Stimulated activated CD4-positive, alpha-beta T cell treated with anti-CD3 and anti-CD28 coated beads, Interleukin-15, amount 100 ng/mL, for 1 hour (primary cell): ENCODE results near the gene CCDC85B.

Experiments
- DNase-seq, 2 donors: peaks; one replicate each; pipeline ENCODE4 v3.0.0-alpha.2; 2020; ENCODE audit warnings: low read depth in 1 of 2, low spot score in 1 of 2

CCDC85B gene

GRCh38 chr11:65903715-65904114, 13.2 kb downstream of the CCDC85B start:
- no peak for DNase-seq

GRCh38 chr11:65906602-65907001, 16.1 kb downstream of the CCDC85B start:
- DNase-seq, result no peak

GRCh38 chr11:65907878-65908277, 17.4 kb downstream of the CCDC85B start:
- DNase-seq, result no peak

GRCh38 chr11:65911682-65912568, 21.5 kb downstream of the CCDC85B start:
- DNase-seq, result no peak

GRCh38 chr11:65912845-65913244, 22.4 kb downstream of the CCDC85B start:
- no peak for DNase-seq

- DNase-seq, result no peak
Measured at GRCh38 chr11:65915101-65915820, 24.8 kb downstream of the CCDC85B start.

GRCh38 chr11:65915821-65916251, 25.4 kb downstream of the CCDC85B start:
- no peak for DNase-seq

- DNase-seq, result no peak
Measured at GRCh38 chr11:65916391-65916790, 25.9 kb downstream of the CCDC85B start.

GRCh38 chr11:65917077-65917433, 26.6 kb downstream of the CCDC85B start:
- DNase-seq, result no peak

- DNase-seq, result no peak
Measured at GRCh38 chr11:65917434-65918210, 27.1 kb downstream of the CCDC85B start.

- DNase-seq, result peak in 1 of 2 donors; percentile 13
Measured at GRCh38 chr11:65918211-65919140, 28.0 kb downstream of the CCDC85B start, which contains the start of gene C11orf68. Gene C11orf68, minus strand, starts transcription at chr11:65919062. Its CDS starts 31 bp downstream, at chr11:65919031.

- peak; percentile 99 for DNase-seq
Measured at GRCh38 chr11:65919141-65919572, 28.7 kb downstream of the CCDC85B start, which contains the start of gene DRAP1. Gene DRAP1, plus strand, starts transcription at chr11:65919426. Its CDS starts 76 bp downstream, at chr11:65919502.

- no peak for DNase-seq
Measured at GRCh38 chr11:65919573-65920371, 29.3 kb downstream of the CCDC85B start.

- DNase-seq, result no peak
Measured at GRCh38 chr11:65920372-65920802, 29.9 kb downstream of the CCDC85B start.

GRCh38 chr11:65921033-65921555, 30.6 kb downstream of the CCDC85B start:
- no peak for DNase-seq

- DNase-seq, result no peak
Measured at GRCh38 chr11:65921876-65922275, 31.4 kb downstream of the CCDC85B start.

GRCh38 chr11:65922565-65922964, 32.1 kb downstream of the CCDC85B start:
- no peak for DNase-seq

GRCh38 chr11:65925397-65925796, 34.9 kb downstream of the CCDC85B start:
- no peak for DNase-seq

GRCh38 chr11:65927904-65928397, 37.5 kb downstream of the CCDC85B start:
- peak; percentile 39 to 53 for DNase-seq
